HG03064 (cell line): ENCODE measurements around the gene CORO1C.
"Not testable (repeated sequence)": the region's sequence is repeated elsewhere in the genome, so short reads cannot be mapped to it uniquely, and the experiment has no call there.

ENCODE experiments used
- ATAC-seq: cut with Tn5 transposase; IDR thresholded peaks from one replicate; pipeline ENCODE4 v1.9.1; 2021; ENCODE audit warnings: low read depth; ENCODE audit not compliant: unreplicated experiment

CORO1C gene

DNA sequence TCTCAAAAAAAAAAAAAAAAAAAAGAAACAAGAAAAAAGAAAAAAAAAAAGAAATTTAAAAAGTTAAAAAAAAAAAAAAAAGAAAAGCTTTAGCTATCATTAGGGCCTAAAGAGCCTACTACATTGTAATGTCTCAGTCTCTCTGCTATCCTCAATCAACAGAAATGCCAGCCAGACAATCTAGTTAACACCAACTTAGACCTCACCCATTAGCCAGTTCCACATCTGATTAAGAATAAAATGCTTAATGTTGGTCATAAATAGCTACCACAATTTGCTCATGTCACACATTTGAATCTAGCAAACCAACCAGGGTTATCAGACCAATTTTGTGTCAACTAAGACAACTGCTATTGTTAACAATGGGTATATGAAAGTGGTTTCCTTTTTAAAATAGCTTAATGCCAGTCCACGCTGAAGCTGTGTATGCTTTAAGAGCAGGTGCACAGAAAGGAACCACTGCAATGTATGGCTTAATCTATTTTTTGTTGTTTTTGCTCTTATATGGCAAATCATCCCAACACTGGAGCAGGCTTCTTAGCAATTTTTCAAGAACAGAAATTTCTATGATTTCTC is 52.1 kb downstream of the CORO1C start:
- ATAC-seq, result no peak

DNA sequence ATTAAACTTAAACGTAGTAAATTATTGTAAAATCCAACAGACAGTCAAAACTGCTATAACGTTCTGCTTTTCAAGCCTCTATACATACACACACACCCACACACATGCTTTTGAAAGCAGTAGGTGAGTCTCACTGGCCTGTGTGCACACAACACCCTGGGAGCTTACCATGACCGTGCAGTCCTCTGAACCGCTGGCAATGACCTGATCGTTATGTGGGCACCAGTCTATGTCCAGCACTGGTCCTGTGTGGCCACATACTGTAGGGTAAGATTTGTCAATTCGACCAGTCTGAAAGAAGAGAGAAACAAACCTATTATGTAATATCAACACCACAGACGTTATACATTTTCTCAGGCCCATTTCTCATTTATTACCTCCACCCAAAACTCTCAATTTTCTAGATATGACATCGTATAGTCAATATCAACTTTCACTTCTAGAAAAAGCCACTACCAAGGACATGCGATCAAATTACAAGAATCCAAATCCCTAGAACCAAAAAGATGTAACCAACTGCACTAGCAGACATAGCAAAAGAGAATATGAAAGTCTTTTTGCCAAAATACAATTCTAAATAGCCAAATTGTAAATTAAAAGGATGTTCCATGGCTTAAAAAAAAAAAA is 53.1 kb downstream of the CORO1C start:
- ATAC-seq, result no peak

DNA sequence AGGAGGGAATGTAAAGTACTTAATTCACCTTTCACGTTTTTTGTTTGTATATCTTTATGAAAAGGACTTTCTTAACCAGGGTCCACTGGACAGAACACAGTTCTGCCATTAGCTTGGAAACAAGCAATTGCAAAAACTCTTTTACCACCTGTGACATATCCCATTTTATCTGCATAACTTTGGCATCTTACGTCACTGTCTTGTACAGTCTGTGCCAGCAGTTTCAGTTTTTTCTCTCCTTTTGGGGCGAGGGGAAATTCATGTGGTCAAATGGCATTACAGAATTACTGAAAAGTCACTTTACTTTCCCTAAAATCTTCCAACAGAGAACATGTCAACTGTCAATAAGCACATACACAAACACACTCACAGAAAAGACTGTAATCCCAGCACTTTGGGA is 53.9 kb downstream of the CORO1C start:
- no peak for ATAC-seq

GRCh38 chr12:108676707-108677106 is 54.6 kb downstream of the CORO1C start:
- ATAC-seq, result no peak

- ATAC-seq, result no peak
These were observed 55.5 kb downstream of the CORO1C start for GRCh38 chr12:108675792-108676191.

DNA sequence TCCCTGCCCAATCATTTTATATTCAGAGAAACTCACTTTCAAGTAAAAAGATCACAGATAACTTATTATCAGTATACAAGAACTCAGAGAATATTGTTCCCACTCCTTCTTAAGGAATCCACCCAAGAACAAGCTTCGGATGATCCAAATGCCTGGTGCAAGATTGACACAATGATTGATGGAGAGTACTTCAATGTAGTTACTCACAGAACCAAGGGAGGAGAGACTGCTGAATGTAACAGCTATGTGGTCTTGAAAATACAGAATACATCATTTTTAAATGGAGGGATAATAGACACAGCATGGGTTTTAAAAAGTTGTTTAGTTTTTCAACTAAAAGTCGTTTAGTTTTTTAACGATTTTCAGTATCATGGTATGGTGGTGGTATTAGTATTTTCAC is 59.3 kb downstream of the CORO1C start:
- no peak for ATAC-seq

DNA sequence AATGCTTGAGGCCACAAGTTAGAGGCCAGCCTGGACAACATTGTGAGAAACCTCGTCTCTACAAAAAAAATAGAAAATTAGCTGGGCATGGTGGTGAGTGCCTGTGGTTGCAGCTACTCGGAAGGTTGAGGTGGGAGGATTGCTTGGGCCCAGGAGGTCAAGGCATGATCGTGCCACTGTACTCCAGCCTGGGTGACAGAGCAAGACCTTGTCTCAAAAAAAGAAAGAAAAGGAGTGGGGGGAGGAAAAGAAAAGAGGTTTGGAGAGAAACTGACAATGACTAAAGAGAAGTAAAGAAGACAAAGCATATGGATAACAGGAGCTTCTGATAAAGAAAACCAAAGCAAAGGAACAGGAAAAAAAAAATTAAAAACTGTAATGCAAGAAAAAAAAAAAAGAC is 60.2 kb downstream of the CORO1C start:
- ATAC-seq, result no peak

DNA sequence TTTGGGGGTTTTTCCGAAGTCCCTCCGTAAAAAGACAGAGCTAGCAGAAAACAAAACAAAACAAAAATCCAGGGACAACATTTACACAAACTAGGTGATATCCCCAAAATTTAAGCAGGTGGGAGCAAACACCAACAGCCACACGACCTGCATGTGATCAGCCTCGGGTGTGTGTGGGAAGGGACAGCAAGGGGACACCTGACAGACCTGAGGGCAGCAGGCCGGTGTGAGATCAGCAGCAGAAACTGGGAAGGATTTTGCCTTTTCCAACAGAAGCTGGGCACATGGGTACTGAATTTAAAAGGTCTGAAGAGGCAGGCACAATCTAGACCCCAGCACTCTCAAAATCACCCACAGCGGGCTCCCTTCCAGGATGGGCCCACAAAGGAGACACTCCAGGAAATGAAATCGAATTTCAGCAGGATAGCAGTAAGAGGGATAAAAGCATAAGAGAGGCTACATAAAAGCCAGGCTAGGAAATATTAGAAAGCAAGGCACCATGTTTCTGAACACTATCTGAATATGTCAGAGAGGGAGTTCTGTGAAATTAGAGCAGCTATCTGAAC is 61.2 kb downstream of the CORO1C start:
- ATAC-seq, result no peak

DNA sequence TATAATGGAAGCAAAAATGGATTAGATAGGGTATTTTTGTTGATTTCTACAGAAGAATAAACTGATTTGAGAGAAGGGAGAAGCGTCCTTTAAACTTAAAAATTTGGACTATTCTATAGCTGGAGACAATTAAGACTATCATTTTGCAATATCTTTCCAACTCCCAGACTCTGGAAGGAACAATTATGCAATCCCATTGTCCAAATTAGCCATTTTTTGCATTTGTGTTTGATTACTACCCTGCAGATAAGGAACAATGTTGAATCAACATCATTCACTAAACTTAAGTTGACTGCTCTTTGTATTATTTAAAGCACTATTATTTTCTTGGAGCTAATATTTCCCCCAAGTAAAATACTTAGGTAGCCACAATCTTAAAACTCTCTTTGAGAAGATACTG is 62.8 kb downstream of the CORO1C start:
- no peak for ATAC-seq

GRCh38 chr12:108668063-108668462 is 63.3 kb downstream of the CORO1C start:
- ATAC-seq, result no peak

DNA sequence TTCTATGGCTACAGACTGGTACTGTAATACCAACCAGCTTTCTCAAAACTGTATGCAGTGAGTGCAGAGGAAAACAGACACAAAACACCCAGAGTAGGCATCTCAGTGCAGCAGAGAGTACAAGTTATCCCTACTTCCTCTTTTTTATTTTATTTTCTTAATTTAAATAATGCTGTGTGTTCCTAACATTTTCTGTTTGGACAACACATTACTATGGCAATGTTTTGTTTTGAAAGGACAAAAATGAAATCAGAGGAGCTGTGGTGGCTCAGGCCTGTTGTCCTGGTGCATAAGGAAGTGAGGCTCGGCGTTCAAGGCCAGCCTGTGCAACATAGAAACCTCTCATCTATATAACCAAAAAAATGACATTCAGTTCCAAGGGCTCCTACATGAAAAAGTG is 64.0 kb downstream of the CORO1C start:
- ATAC-seq, result no peak

DNA sequence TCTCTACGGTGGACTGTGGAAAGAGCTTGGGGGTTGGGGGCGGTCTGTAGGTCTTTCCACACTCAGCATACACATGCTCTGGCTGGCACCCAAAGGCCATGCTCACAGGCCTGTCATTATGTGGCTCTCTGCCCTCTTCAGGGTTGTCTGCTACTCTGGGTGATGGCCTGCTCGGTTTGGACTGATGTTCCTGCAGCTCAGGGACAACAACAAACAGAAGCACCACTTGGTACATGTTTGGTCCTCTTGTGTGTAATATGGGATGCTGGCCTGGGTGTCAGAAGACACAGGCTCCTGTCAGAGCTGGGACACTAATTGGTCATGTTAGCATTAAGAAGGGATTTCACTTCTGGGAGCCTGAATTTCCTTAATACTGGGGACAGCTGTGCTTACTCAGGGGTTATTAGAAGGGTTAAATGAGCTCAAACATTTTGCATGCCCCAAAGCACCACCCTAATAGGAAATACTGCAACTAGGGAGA is 64.9 kb downstream of the CORO1C start:
- no peak for ATAC-seq

GRCh38 chr12:108665608-108666202 is 65.6 kb downstream of the CORO1C start:
- ATAC-seq, result no peak

GRCh38 chr12:108664338-108665258 is 66.7 kb downstream of the CORO1C start:
- ATAC-seq, result peak; percentile 71

- no peak for ATAC-seq
These were observed 67.8 kb downstream of the CORO1C start for GRCh38 chr12:108663324-108664015.

GRCh38 chr12:108658115-108658514 is 73.2 kb downstream of the CORO1C start:
- ATAC-seq, result not testable (repeated sequence)

DNA sequence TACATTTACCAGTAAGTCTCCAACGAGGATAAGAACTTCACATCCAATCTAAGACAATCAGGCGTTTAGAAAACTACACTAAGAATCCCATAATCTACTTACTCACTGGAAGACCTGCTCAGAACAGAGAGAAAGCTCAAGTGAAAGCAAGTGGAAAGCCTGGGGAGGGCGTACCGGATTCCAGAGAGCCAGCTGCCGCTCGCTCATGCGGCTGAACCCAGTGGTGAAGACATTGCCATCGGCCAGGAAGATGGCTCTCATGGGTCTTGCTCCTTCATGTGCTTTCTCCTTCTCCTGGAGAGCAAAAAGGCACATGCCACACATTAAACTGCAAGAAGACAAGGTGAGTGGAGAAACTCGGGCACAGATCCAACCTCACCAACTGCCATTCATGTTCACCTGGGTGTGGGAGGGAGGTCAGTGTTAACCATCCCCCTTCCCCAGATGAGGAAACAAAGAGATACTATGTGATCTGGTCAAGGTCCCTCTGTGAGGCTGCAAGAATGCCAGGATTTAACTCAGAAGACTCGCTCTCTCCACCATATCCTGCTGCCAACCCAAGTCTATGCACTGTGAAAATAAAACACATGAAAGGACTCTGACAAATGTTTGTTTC is 74.1 kb downstream of the CORO1C start:
- no peak for ATAC-seq

GRCh38 chr12:108656247-108656646 is 75.1 kb downstream of the CORO1C start:
- not testable (repeated sequence) for ATAC-seq

GRCh38 chr12:108655812-108656175 is 75.5 kb downstream of the CORO1C start:
- ATAC-seq, result not testable (repeated sequence)

DNA sequence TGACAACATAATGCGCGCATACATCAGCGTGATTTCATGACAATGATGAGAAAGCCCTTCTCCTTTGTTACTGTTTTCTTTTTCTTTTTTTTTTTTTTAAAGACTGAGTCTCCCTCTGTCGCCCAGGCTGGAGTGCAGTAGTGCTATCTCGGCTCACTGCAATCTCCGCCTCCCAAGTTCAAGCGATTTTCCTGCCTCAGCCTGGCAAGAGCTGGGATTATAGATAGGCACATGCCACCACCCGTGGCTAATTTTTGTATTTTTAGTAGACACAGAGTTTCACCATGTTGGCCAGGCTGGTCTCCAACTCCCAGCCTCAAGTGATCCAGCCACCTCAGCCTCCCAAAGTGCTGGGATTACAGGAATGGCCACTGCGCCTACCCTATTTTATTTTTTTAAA is 76.7 kb downstream of the CORO1C start:
- ATAC-seq, result not testable (repeated sequence)
